Dermis blood vessel endothelial cell (primary cell): ENCODE data around the gene RALGAPA2. TPM values are rescaled to one million over a fixed set of nuclear protein-coding genes. Genes with fewer than 3 reads are reported as not detected.
A peak's percentile ranks its signal among the peaks of the same experiment; 100 is the strongest.

Experiments used
- DNase-seq: peaks from one replicate; pipeline ENCODE4 v3.0.0; 2010
- total RNA-seq: library from RNA; depleted of rRNA; stranded (reverse); fragments of >200 nt; gene quantifications from 2 replicates; pipeline ENCODE4 v1.2.3, GENCODE V29; 2014

RALGAPA2 gene
- total RNA-seq, 1 donor from 2014 or later: 102 TPM

- no peak for DNase-seq
These were observed 317.4 kb downstream of the RALGAPA2 start for GRCh38 chr20:20395087-20395486.

GRCh38 chr20:20393207-20394120 is 319.0 kb downstream of the RALGAPA2 start:
- no peak for DNase-seq

- no peak for DNase-seq
These were observed 320.7 kb downstream of the RALGAPA2 start for GRCh38 chr20:20391766-20392165.

GRCh38 chr20:20391115-20391514 is 321.3 kb downstream of the RALGAPA2 start:
- no peak for DNase-seq

GRCh38 chr20:20390393-20390792 is 322.1 kb downstream of the RALGAPA2 start:
- DNase-seq: no peak

GRCh38 chr20:20386192-20386591 is 326.3 kb downstream of the RALGAPA2 start:
- no peak for DNase-seq

- no peak for DNase-seq
These were observed 336.6 kb downstream of the RALGAPA2 start for GRCh38 chr20:20375862-20376261.

GRCh38 chr20:20373091-20373571 is 339.3 kb downstream of the RALGAPA2 start:
- no peak for DNase-seq

GRCh38 chr20:20371681-20372080 is 340.8 kb downstream of the RALGAPA2 start:
- no peak for DNase-seq

GRCh38 chr20:20371083-20371482 is 341.4 kb downstream of the RALGAPA2 start:
- no peak for DNase-seq

GRCh38 chr20:20370094-20370575 is 342.3 kb downstream of the RALGAPA2 start:
- DNase-seq: no peak

GRCh38 chr20:20369250-20370093 is 343.0 kb downstream of the RALGAPA2 start:
- no peak for DNase-seq

- peak; percentile 14 for DNase-seq
These were observed 343.8 kb downstream of the RALGAPA2 start for GRCh38 chr20:20368418-20369249.

GRCh38 chr20:20367575-20368417 is 344.6 kb downstream of the RALGAPA2 start, which contains the start of gene INSM1:
Gene INSM1, plus strand, starts transcription at chr20:20368104. Its CDS starts 164 bp downstream, at chr20:20368268.
- DNase-seq: no peak

- DNase-seq: no peak
These were observed 345.4 kb downstream of the RALGAPA2 start for GRCh38 chr20:20366876-20367574.

- DNase-seq: no peak
These were observed 345.9 kb downstream of the RALGAPA2 start for GRCh38 chr20:20366551-20366875.

GRCh38 chr20:20365480-20366161 is 346.8 kb downstream of the RALGAPA2 start:
- no peak for DNase-seq

GRCh38 chr20:20364593-20365479 is 347.6 kb downstream of the RALGAPA2 start:
- no peak for DNase-seq
